HEK293 (cell line): ENCODE measurements around the gene MEGF8.

Experiments
- GLI2 ChIP-seq: fragments of 450-650 bp; formaldehyde crosslinking; IDR thresholded peaks from 2 replicates; pipeline ENCODE4; 2017; ENCODE audit warnings: missing biosample characterization, missing genetic modification characterization, low read depth, borderline replicate concordance
- KLF17 ChIP-seq: fragments of 450-650 bp; formaldehyde crosslinking; IDR thresholded peaks from 2 replicates; pipeline ENCODE4 v1.5.1; 2016; ENCODE audit warnings: missing biosample characterization, missing genetic modification characterization
- OSR2 ChIP-seq: fragments of 450-650 bp; formaldehyde crosslinking; IDR thresholded peaks from 2 replicates; pipeline ENCODE4 v1.5.1; 2016; ENCODE audit warnings: missing biosample characterization, missing genetic modification characterization
- OVOL3 ChIP-seq: fragments of 450-650 bp; formaldehyde crosslinking; IDR thresholded peaks from 2 replicates; pipeline ENCODE4 v1.5.1; 2016; ENCODE audit warnings: missing biosample characterization, missing genetic modification characterization
- PATZ1 ChIP-seq: fragments of 450-650 bp; formaldehyde crosslinking; IDR thresholded peaks from 2 replicates; pipeline ENCODE4 v1.5.1; 2016; ENCODE audit warnings: missing biosample characterization, missing genetic modification characterization
- SCRT2 ChIP-seq: fragments of 450-650 bp; formaldehyde crosslinking; IDR thresholded peaks from 2 replicates; pipeline ENCODE4 v1.5.1; 2016; ENCODE audit warnings: missing biosample characterization, missing genetic modification characterization
- TCF7L2 ChIP-seq: IDR thresholded peaks from 2 replicates; pipeline ENCODE4 v1.6.1; 2011; ENCODE audit warnings: low read depth, mild to moderate bottlenecking, inconsistent platforms, low read length, moderate library complexity, borderline replicate concordance
- ZBTB48 ChIP-seq: fragments of 450-650 bp; formaldehyde crosslinking; IDR thresholded peaks from 2 replicates; pipeline ENCODE4 v1.5.1; 2016; ENCODE audit warnings: missing biosample characterization, missing genetic modification characterization
- ZFP3 ChIP-seq: fragments of 450-650 bp; formaldehyde crosslinking; IDR thresholded peaks from 2 replicates; pipeline ENCODE4 v1.5.1; 2016; ENCODE audit warnings: low read depth, missing biosample characterization, missing genetic modification characterization
- ZFP69B ChIP-seq: fragments of 450-650 bp; formaldehyde crosslinking; IDR thresholded peaks from 2 replicates; pipeline ENCODE4 v1.5.1; 2016; ENCODE audit warnings: missing biosample characterization, missing genetic modification characterization
- ZNF121 ChIP-seq: fragments of 450-650 bp; formaldehyde crosslinking; IDR thresholded peaks from 2 replicates; pipeline ENCODE4 v1.5.1; 2016; ENCODE audit warnings: missing biosample characterization, missing genetic modification characterization
- ZNF174 ChIP-seq: fragments of 450-650 bp; formaldehyde crosslinking; IDR thresholded peaks from 2 replicates; pipeline ENCODE4 v1.5.0; 2017; ENCODE audit warnings: missing biosample characterization, mild to moderate bottlenecking, missing genetic modification characterization
- ZNF2 ChIP-seq: fragments of 450-650 bp; formaldehyde crosslinking; IDR thresholded peaks from 2 replicates; pipeline ENCODE4 v1.5.1; 2016; ENCODE audit warnings: missing biosample characterization, missing genetic modification characterization
- ZNF335 ChIP-seq: fragments of 450-650 bp; formaldehyde crosslinking; conservative IDR thresholded peaks from 2 replicates; pipeline ENCODE4 v1.5.1; 2016; ENCODE audit warnings: missing biosample characterization, missing genetic modification characterization
- ZNF366 ChIP-seq: fragments of 450-650 bp; formaldehyde crosslinking; conservative IDR thresholded peaks from 2 replicates; pipeline ENCODE4 v1.5.1; 2016; ENCODE audit warnings: missing biosample characterization, missing genetic modification characterization
- ZNF37A ChIP-seq: fragments of 450-650 bp; IDR thresholded peaks from 2 replicates; pipeline ENCODE4 v1.5.1; 2018; ENCODE audit warnings: missing biosample characterization, missing genetic modification characterization
- ZNF391 ChIP-seq: fragments of 450-650 bp; formaldehyde crosslinking; IDR thresholded peaks from 2 replicates; pipeline ENCODE4 v1.5.1; 2016; ENCODE audit warnings: low read depth, missing biosample characterization, missing genetic modification characterization, borderline replicate concordance
- ZNF544 ChIP-seq: fragments of 450-650 bp; formaldehyde crosslinking; IDR thresholded peaks from 2 replicates; pipeline ENCODE4 v1.5.0; 2017; ENCODE audit warnings: missing biosample characterization, missing genetic modification characterization
- ZNF548 ChIP-seq: fragments of 450-650 bp; formaldehyde crosslinking; IDR thresholded peaks from 2 replicates; pipeline ENCODE4 v1.5.1; 2016; ENCODE audit warnings: missing biosample characterization, missing genetic modification characterization
- ZNF596 ChIP-seq: fragments of 450-650 bp; IDR thresholded peaks from 2 replicates; pipeline ENCODE4 v1.5.0; 2018; ENCODE audit warnings: missing biosample characterization, mild to moderate bottlenecking, missing genetic modification characterization, moderate library complexity
- ZNF654 ChIP-seq: fragments of 450-650 bp; formaldehyde crosslinking; IDR thresholded peaks from 2 replicates; pipeline ENCODE4 v1.5.1; 2016; ENCODE audit warnings: low read depth, missing biosample characterization, missing genetic modification characterization
- ZNF660 ChIP-seq: fragments of 450-650 bp; IDR thresholded peaks from 2 replicates; pipeline ENCODE4 v1.5.1; 2018; ENCODE audit warnings: missing biosample characterization, mild to moderate bottlenecking, missing genetic modification characterization
- ZNF830 ChIP-seq: fragments of 450-650 bp; IDR thresholded peaks from 2 replicates; pipeline ENCODE4 v1.5.0; 2018; ENCODE audit warnings: missing biosample characterization, missing genetic modification characterization, low read depth, mild to moderate bottlenecking, moderate library complexity
- ZXDB ChIP-seq: fragments of 450-650 bp; formaldehyde crosslinking; IDR thresholded peaks from 2 replicates; pipeline ENCODE4 v1.5.1; 2016; ENCODE audit warnings: missing biosample characterization, missing genetic modification characterization
- TF ChIP-seq, protein P1 (sequence below): fragments of 450-650 bp; formaldehyde crosslinking; IDR thresholded peaks from 2 replicates; pipeline ENCODE4 v1.5.1; 2016; ENCODE audit warnings: missing biosample characterization, missing genetic modification characterization
- TF ChIP-seq, protein P2 (sequence below): fragments of 450-650 bp; formaldehyde crosslinking; conservative IDR thresholded peaks from 2 replicates; pipeline ENCODE4 v1.5.1; 2016; ENCODE audit warnings: low read depth, missing biosample characterization, missing genetic modification characterization
- TF ChIP-seq, protein P3 (sequence below): fragments of 450-650 bp; formaldehyde crosslinking; IDR thresholded peaks from 2 replicates; pipeline ENCODE4 v1.5.1; 2016; ENCODE audit warnings: missing biosample characterization, missing genetic modification characterization

The MEGF8 gene

GRCh38 chr19:42401365-42402303 is 76.2 kb downstream of the MEGF8 start (continued):
- peak; percentile 21; the same call in 1 of the 2 replicates for TF ChIP-seq ZXDB (tag by site-specific recombination)
- TF ChIP-seq, protein P1, sequence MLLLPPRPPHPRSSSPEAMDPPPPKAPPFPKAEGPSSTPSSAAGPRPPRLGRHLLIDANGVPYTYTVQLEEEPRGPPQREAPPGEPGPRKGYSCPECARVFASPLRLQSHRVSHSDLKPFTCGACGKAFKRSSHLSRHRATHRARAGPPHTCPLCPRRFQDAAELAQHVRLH: no peak
- TF ChIP-seq, protein P2, sequence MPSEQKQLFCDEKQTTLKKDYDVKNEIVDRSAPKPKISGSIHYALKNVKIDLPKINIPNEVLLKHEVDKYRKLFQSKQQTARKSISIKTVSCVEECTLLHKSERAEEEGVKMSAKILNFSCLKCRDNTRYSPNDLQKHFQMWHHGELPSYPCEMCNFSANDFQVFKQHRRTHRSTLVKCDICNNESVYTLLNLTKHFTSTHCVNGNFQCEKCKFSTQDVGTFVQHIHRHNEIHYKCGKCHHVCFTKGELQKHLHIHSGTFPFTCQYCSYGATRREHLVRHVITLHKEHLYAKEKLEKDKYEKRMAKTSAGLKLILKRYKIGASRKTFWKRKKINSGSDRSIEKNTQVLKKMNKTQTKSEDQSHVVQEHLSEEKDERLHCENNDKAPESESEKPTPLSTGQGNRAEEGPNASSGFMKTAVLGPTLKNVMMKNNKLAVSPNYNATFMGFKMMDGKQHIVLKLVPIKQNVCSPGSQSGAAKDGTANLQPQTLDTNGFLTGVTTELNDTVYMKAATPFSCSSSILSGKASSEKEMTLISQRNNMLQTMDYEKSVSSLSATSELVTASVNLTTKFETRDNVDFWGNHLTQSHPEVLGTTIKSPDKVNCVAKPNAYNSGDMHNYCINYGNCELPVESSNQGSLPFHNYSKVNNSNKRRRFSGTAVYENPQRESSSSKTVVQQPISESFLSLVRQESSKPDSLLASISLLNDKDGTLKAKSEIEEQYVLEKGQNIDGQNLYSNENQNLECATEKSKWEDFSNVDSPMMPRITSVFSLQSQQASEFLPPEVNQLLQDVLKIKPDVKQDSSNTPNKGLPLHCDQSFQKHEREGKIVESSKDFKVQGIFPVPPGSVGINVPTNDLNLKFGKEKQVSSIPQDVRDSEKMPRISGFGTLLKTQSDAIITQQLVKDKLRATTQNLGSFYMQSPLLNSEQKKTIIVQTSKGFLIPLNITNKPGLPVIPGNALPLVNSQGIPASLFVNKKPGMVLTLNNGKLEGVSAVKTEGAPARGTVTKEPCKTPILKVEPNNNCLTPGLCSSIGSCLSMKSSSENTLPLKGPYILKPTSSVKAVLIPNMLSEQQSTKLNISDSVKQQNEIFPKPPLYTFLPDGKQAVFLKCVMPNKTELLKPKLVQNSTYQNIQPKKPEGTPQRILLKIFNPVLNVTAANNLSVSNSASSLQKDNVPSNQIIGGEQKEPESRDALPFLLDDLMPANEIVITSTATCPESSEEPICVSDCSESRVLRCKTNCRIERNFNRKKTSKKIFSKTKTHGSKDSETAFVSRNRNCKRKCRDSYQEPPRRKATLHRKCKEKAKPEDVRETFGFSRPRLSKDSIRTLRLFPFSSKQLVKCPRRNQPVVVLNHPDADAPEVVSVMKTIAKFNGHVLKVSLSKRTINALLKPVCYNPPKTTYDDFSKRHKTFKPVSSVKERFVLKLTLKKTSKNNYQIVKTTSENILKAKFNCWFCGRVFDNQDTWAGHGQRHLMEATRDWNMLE: no peak
- no peak for TF ChIP-seq SCRT2 (tag by site-specific recombination)
- TF ChIP-seq OVOL3 (tag by site-specific recombination): no peak
- TF ChIP-seq, protein P3, sequence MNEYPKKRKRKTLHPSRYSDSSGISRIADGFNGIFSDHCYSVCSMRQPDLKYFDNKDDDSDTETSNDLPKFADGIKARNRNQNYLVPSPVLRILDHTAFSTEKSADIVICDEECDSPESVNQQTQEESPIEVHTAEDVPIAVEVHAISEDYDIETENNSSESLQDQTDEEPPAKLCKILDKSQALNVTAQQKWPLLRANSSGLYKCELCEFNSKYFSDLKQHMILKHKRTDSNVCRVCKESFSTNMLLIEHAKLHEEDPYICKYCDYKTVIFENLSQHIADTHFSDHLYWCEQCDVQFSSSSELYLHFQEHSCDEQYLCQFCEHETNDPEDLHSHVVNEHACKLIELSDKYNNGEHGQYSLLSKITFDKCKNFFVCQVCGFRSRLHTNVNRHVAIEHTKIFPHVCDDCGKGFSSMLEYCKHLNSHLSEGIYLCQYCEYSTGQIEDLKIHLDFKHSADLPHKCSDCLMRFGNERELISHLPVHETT: no peak
- TF ChIP-seq OSR2 (tag by site-specific recombination): no peak
- TF ChIP-seq ZNF391 (tag by site-specific recombination): no peak
- 0 out of 2 replicates have a peak, but pooled peaks have one; percentile 39 for TF ChIP-seq ZNF335 (tag by site-specific recombination)
- TF ChIP-seq ZNF660: no peak
- TF ChIP-seq ZNF121 (tag by site-specific recombination): no peak
- TF ChIP-seq ZNF654 (tag by site-specific recombination): no peak; the same call in 1 of the 2 replicates
- TF ChIP-seq KLF17 (tag by site-specific recombination): no peak
- no peak for TF ChIP-seq ZNF596 (tag by site-specific recombination)
- TF ChIP-seq ZBTB48 (tag by site-specific recombination): peak; percentile 61
- peak; percentile 32; the same call in 1 of the 2 replicates for TF ChIP-seq PATZ1 (tag by site-specific recombination)
- no peak for TF ChIP-seq ZNF37A (tag by site-specific recombination)
- no peak for TF ChIP-seq ZNF544 (tag by site-specific recombination)
- no peak for TF ChIP-seq TCF7L2
- no peak for TF ChIP-seq ZNF830 (tag by site-specific recombination)
- 0 out of 2 replicates have a peak, but pooled peaks have one; percentile 22 for TF ChIP-seq ZFP69B (tag by site-specific recombination)
- no peak for TF ChIP-seq ZNF174
- no peak for TF ChIP-seq ZNF2 (tag by site-specific recombination)
- TF ChIP-seq GLI2 (tag by site-specific recombination): no peak
- TF ChIP-seq ZNF548 (tag by site-specific recombination): no peak
- no peak for TF ChIP-seq ZFP3
- TF ChIP-seq ZNF366: 0 out of 2 replicates have a peak, but pooled peaks have one; percentile 27
